ENCODE measurements around the gene SNRPE. TPM values are rescaled to one million over a fixed set of nuclear protein-coding genes. Genes with fewer than 3 reads are reported as not detected.
"Not testable (repeated sequence)": the region's sequence is repeated elsewhere in the genome, so short reads cannot be mapped to it uniquely, and the experiment has no call there.

Gene SNRPE
- total RNA-seq, 1 experiment from 2014 or later, result 326 TPM

GRCh38 chr1:203828503-203828902 is 32.9 kb upstream of the SNRPE start:
- H3K14ac ChIP-seq (ENCODE audit: insufficient read depth, low read length), result no peak overlapping the region
- H3K9ac ChIP-seq (ENCODE audit: extremely low read depth, insufficient read length, low read length), result no peak overlapping the region
- no peak overlapping the region for H4K91ac ChIP-seq (ENCODE audit: insufficient read length, low read depth, low read length)
- H3K4me2 ChIP-seq (ENCODE audit: insufficient read depth, insufficient read length, low read length), result no peak overlapping the region
- no peaks in the 10 kb centered on the region for H3K79me1 ChIP-seq (ENCODE audit: insufficient read depth, low read depth, low read length, poor library complexity, severe bottlenecking)
- no peak overlapping the region for H3K4ac ChIP-seq (ENCODE audit: low read depth, low read length)
- Mint-ChIP-seq H3K9me3 (no peaks in the 10 kb centered on the region), H3K4me3 (no peak overlapping the region), H3K27ac (no peak overlapping the region), H3K4me1 (no peaks in the 10 kb centered on the region), H3K36me3 (ENCODE audit: insufficient read depth in 1 of 3, low read depth in 3 of 3) (peaks cover 36 to 79% (median 67%) of the 10 kb centered on the region in 3 experiments; a peak in 6 of 7 replicates), H3K27me3 (ENCODE audit: low read depth) (no peaks in the 10 kb centered on the region)
- H3K23ac ChIP-seq (ENCODE audit: insufficient read length, low read depth, low read length), result no peak overlapping the region
- no peak for TF ChIP-seq CTCF (conservative IDR thresholded peaks at IDR 0.05)
- H2BK12ac ChIP-seq (ENCODE audit: insufficient read length, low read depth, low read length), result no peak overlapping the region
- no peak overlapping the region for H4K8ac ChIP-seq (replicated peaks; ENCODE audit: insufficient read length, low read depth, low read length)
- H3K27me3 ChIP-seq (ENCODE audit: insufficient read depth, low read length), result no peaks in the 10 kb centered on the region
- H4K20me1 ChIP-seq (ENCODE audit: control insufficient read depth, insufficient read depth, insufficient read length), result no peaks in the 10 kb centered on the region
- H2BK120ac ChIP-seq (ENCODE audit: low read depth, low read length, poor library complexity, severe bottlenecking), result no peak overlapping the region
- no peak overlapping the region for H4K5ac ChIP-seq (ENCODE audit: insufficient read length, low read depth, low read length)
- no peak overlapping the region for H3K18ac ChIP-seq (ENCODE audit: insufficient read length, low read depth, low read length)
- no peaks in the 10 kb centered on the region for H3K4me1 ChIP-seq (ENCODE audit: insufficient read depth, low read length)
- no peak for DNase-seq
- no CpG with 5 or more reads among the region's 1 CpG for WGBS (ENCODE audit: extremely low coverage, insufficient read length, low lambda C conversion rate)
- no peak overlapping the region for H3T11ph ChIP-seq (ENCODE audit: low read length)
- H2BK5ac ChIP-seq (ENCODE audit: insufficient read length, low read length), result no peak overlapping the region
- no peak overlapping the region for H3K27ac ChIP-seq (ENCODE audit: insufficient read length, low read depth, low read length)
- no peak overlapping the region for H2AFZ ChIP-seq (ENCODE audit: low read length)
- no peak overlapping the region for H2AK5ac ChIP-seq (ENCODE audit: insufficient read length, low read length)
- no peak overlapping the region for H3K56ac ChIP-seq (ENCODE audit: insufficient read length, low read depth, low read length)
- no peaks in the 10 kb centered on the region for H3K23me2 ChIP-seq (ENCODE audit: insufficient read length, low read depth, low read length, poor library complexity, severe bottlenecking)
- no peak overlapping the region for H2BK20ac ChIP-seq (ENCODE audit: low read depth, low read length, poor library complexity, severe bottlenecking)
- no peaks in the 10 kb centered on the region for H3K79me2 ChIP-seq (ENCODE audit: insufficient read depth, low read length)
- no peaks in the 10 kb centered on the region for H3K9me3 ChIP-seq (ENCODE audit: control insufficient read depth, low read depth, low read length)
- no peak overlapping the region for H2BK15ac ChIP-seq (ENCODE audit: low read depth, low read length)

GRCh38 chr1:203829247-203829646 is 32.2 kb upstream of the SNRPE start:
- H4K20me1 ChIP-seq (ENCODE audit: control insufficient read depth, insufficient read depth, insufficient read length); H2BK120ac ChIP-seq (ENCODE audit: low read depth, low read length, poor library complexity, severe bottlenecking); H2BK12ac ChIP-seq (ENCODE audit: insufficient read length, low read depth, low read length); H2AFZ ChIP-seq (ENCODE audit: low read length); H3K4ac ChIP-seq (ENCODE audit: low read depth, low read length); H3K9me3 ChIP-seq (ENCODE audit: control insufficient read depth, low read depth, low read length); H3K27me3 ChIP-seq (ENCODE audit: insufficient read depth, low read length); H3K56ac ChIP-seq (ENCODE audit: insufficient read length, low read depth, low read length); H3K4me3 Mint-ChIP-seq; H3K9me3 Mint-ChIP-seq; H3K4me2 ChIP-seq (ENCODE audit: insufficient read depth, insufficient read length, low read length); H3K23ac ChIP-seq (ENCODE audit: insufficient read length, low read depth, low read length); H4K91ac ChIP-seq (ENCODE audit: insufficient read length, low read depth, low read length); H2BK5ac ChIP-seq (ENCODE audit: insufficient read length, low read length); H3K4me1 Mint-ChIP-seq; H3K4me1 ChIP-seq (ENCODE audit: insufficient read depth, low read length); H3K14ac ChIP-seq (ENCODE audit: insufficient read depth, low read length); H4K5ac ChIP-seq (ENCODE audit: insufficient read length, low read depth, low read length); H2BK15ac ChIP-seq (ENCODE audit: low read depth, low read length); H3K18ac ChIP-seq (ENCODE audit: insufficient read length, low read depth, low read length); H3K27ac Mint-ChIP-seq; H3K79me2 ChIP-seq (ENCODE audit: insufficient read depth, low read length); H3K79me1 ChIP-seq (ENCODE audit: insufficient read depth, low read depth, low read length, poor library complexity, severe bottlenecking); H3K27ac ChIP-seq (ENCODE audit: insufficient read length, low read depth, low read length); H4K8ac ChIP-seq (replicated peaks; ENCODE audit: insufficient read length, low read depth, low read length); H2AK5ac ChIP-seq (ENCODE audit: insufficient read length, low read length); H3T11ph ChIP-seq (ENCODE audit: low read length); H3K23me2 ChIP-seq (ENCODE audit: insufficient read length, low read depth, low read length, poor library complexity, severe bottlenecking); H3K9ac ChIP-seq (ENCODE audit: extremely low read depth, insufficient read length, low read length); DNase-seq; H3K27me3 Mint-ChIP-seq (ENCODE audit: low read depth); H2BK20ac ChIP-seq (ENCODE audit: low read depth, low read length, poor library complexity, severe bottlenecking): not testable (repeated sequence)
- no CpG with 5 or more reads among the region's 5 CpGs for WGBS (ENCODE audit: extremely low coverage, insufficient read length, low lambda C conversion rate)
- peaks cover 37 to 80% (median 68%) of the 10 kb centered on the region in 3 experiments; a peak in 6 of 7 replicates for H3K36me3 Mint-ChIP-seq (ENCODE audit: insufficient read depth in 1 of 3, low read depth in 3 of 3)

Data from H9 (cell line).